Endothelial cell of umbilical vein (primary cell): ENCODE data around the gene SEMA5A.

Experiments used
- EZH2 ChIP-seq: IDR thresholded peaks from 2 replicates; pipeline ENCODE4 v1.6.1; 2012; ENCODE audit warnings: borderline replicate concordance, low read depth, mild to moderate bottlenecking, moderate library complexity, low read length, inconsistent platforms; ENCODE audit not compliant: severe bottlenecking
- POLR2A ChIP-seq: IDR thresholded peaks from 2 replicates; pipeline ENCODE4 v1.6.1; 2012; ENCODE audit warnings: low read depth, mild to moderate bottlenecking, control low read depth, low read length
- TF ChIP-seq, protein P1 (sequence below), 2 donors: IDR thresholded peaks; 1 replicate in 1 of 2; 2 replicates in 1 of 2; pipeline ENCODE4 v1.5.1; 2011; ENCODE audit warnings: low read length in 2 of 2, mild to moderate bottlenecking in 2 of 2, moderate library complexity in 2 of 2, control low read depth in 1 of 2, inconsistent platforms in 1 of 2, low read depth in 1 of 2; ENCODE audit not compliant: insufficient read depth in 1 of 2; ENCODE audit errors: extremely low read depth in 1 of 2

- TF ChIP-seq, protein P1, sequence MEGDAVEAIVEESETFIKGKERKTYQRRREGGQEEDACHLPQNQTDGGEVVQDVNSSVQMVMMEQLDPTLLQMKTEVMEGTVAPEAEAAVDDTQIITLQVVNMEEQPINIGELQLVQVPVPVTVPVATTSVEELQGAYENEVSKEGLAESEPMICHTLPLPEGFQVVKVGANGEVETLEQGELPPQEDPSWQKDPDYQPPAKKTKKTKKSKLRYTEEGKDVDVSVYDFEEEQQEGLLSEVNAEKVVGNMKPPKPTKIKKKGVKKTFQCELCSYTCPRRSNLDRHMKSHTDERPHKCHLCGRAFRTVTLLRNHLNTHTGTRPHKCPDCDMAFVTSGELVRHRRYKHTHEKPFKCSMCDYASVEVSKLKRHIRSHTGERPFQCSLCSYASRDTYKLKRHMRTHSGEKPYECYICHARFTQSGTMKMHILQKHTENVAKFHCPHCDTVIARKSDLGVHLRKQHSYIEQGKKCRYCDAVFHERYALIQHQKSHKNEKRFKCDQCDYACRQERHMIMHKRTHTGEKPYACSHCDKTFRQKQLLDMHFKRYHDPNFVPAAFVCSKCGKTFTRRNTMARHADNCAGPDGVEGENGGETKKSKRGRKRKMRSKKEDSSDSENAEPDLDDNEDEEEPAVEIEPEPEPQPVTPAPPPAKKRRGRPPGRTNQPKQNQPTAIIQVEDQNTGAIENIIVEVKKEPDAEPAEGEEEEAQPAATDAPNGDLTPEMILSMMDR (IDR thresholded peaks at IDR 0.05; ENCODE audit: extremely low read depth in 1 of 2, insufficient read depth in 1 of 2, low read depth in 1 of 2, low read length in 2 of 2): no peak
- TF ChIP-seq EZH2: no peak
- TF ChIP-seq POLR2A: no peak
These were observed 489.8 kb downstream of the SEMA5A start for GRCh38 chr5:9056046-9056445.
